Colon (tissue), 2 donors: Measurements from ENCODE around the gene FOXP1.

Experiments used
- FAIRE-seq: peaks from 2 replicates; lab custom pipeline; 2012; peaks lifted over from hg19 to GRCh38; lab: Jason Lieb, UNC
- donor health status: control.
- donor health status: control.

The FOXP1 gene

DNA sequence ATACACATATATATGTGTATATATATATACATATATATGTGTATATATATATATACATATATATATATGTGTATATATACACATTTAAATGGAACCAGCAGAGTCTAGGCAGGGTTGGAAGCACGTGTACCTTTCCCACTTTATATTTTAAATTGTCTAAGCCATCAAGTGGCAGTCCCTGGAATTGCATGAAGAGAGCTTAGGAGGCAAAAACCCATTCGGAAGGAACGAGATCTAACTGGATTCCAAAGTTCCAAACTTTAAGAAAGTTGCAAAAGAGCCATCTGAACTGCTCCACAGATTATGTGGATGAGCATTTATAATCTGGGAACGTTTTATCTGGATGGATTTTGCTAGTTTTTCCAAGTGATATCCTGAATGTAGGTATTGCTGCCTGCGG is 186.5 kb downstream of the FOXP1 start:
- peak; percentile 38 for FAIRE-seq

DNA sequence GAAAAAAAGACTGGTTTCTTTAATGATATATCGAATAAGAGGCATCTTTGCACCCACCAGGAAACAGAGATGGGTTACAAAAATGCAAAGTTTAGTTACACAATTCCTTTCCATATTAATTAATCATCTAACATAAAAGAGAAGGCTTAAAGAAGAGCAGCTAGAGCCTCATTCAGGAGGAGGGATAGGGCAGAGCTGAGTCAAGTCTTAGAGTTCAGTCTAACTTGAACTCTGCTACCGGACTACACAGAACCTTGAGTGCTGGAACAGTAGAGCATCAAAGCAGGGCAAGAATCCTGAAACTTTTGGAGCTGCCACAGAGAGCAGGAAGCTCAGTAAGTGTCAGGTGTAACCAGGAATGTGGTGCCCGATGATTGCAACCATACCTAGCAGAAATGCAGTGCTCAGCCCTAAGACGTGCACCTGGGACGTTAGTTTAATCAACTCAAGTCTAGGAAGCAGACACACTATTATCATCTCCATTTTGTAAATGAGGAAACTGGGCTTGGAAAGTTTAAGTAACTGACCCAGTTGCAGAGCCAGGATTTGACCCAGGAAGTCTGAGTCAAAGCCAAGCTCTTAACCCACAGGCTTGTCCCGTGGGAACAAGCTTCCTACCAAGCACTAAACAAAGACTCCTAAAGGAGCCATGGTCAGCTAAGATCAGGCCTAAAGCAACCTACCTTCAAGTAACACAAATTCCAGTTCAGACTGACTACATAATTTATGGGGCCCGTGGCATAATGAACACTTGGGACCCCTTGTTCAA is 187.4 kb downstream of the FOXP1 start:
- no peak for FAIRE-seq

DNA sequence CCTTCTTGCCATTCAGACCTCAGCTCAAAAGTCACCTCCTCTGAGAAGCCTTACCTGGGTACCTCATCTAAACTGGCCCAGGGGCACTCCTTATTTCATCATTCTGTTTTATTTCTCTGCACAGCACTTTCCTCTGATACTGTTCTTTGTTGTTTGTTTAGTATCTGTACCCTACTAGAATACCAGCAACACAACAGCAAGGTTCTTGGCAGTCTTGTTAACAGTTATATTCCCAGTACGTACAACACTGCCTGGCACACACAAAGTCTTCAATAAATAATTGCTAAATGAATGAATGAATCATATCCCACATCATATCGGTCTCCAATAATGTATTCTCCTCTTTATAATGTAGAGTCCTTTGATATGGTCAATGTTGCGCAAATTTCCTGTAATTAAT is 188.1 kb downstream of the FOXP1 start:
- no peak for FAIRE-seq

DNA sequence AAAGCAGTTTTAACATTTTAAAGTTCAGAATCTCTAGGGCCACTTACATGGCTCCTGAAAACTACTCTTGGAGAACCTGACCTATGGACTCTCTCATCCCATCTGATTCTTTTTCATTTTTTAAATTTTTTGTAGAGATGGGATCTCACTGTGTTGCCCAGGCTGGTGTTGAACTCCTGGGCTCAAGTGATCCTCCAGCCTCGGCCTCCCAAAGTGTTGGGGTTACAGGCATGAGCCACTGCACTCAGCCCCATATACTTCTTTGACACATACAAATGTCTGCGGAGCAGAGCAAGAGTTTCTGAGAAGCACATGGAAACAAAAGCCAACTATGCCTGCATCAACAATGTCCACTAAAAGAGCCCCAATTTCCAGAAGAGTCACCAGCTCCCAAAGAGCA is 189.8 kb downstream of the FOXP1 start:
- no peak for FAIRE-seq

DNA sequence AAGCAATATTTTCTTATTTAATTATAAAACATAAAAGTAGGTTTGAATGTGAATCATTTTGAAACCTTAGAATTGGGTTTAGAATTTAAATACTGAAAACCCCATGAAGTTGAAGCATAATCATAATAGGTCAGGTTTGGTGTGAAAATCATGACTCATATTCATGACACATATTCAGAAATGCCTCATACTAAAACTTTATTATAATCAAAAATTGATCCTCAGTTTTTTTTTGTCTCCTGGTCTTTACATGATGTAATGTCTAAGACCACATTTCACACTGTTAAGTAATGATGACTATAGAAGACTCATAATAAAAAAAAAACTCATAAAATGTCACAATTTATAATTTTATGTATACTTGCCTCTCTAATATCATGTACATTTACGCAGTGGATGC is 190.4 kb downstream of the FOXP1 start:
- peak; percentile 45 for FAIRE-seq

DNA sequence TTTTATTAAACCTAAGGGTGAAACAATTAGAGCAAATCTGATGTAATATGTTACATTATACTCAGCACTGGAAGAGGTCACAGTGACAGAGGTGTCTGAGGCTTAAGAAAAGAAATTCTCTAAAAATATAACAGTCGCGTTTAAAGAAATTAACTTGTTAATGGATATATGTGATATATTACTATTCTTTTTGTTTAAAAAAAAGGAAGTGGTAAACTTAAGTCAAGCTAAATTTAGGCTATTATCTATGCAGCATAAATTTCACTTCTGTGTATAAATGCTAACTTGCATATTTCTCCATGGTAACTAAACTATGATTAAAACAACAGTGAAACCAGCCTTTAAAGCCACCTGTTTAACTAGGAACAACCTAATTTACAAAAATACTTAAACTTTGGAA is 191.3 kb downstream of the FOXP1 start:
- FAIRE-seq = no peak

DNA sequence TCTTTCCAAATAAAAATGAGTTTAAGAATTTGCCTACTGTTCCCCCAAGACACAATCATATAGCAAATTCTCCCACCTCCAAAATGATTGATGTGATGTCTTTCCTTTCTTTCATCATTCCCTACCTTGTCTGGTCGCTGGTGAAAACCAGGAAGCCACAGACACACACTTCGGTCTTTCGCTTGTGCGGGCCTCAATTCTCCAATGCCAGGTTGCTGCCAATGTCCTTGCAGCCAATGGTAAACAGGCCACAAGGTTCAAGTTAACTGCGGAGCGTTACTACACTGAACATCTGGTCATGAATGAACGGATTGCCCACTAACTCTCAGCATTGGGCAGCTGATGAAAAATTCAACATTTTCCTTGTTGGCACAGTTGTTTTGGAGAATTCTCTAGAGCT is 192.2 kb downstream of the FOXP1 start:
- no peak for FAIRE-seq

DNA sequence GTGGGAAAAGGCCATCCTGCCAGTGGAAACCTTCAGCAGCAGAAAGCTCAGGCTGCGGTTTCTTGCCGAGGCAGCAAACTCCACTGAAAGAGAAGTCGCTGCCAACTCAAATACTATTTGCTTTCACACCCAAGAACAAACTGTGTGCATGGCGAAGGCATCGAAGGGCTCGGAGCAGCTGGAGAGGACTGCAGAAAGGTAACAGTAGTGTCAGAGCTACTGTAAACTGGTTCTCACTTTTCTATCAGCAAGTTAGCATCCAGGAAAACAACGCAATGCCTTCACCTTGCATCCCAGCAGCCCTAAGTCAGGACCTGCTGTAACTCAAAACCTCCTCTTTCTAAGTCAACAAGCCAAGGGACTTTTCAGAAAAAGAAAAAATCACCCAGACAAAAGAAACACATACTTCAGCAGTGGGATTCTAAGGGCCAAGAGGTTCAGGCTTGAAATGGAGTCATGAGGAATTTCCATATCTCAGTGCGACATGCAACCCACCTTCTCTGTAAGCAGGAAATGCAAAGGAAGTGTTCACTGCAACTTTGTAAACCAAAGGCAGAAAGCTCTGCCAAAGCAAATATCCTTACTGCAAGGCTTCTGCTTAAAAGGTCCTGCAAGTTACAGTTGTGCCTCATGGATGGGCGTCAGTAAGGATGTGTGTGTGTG is 193.5 kb downstream of the FOXP1 start:
- FAIRE-seq = no peak

DNA sequence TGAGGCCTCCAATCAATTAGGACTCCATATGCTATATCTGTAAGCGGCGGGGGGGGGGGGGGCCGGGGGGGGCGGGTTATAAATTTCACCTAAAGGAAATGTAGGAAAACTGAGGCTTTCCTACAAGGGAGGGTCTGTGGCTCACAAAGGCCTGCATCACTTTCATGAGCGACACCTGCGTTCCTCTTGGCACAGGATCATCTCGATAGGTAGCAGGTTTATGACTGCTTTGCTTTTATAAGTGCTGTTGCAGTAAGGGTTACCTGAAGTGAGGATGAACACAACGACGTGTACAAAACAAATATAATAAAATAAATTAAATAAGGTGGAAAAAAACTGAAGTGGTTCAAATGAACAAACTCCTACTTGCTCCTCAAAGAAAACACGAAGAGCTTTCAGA is 194.3 kb downstream of the FOXP1 start:
- FAIRE-seq = no peak

DNA sequence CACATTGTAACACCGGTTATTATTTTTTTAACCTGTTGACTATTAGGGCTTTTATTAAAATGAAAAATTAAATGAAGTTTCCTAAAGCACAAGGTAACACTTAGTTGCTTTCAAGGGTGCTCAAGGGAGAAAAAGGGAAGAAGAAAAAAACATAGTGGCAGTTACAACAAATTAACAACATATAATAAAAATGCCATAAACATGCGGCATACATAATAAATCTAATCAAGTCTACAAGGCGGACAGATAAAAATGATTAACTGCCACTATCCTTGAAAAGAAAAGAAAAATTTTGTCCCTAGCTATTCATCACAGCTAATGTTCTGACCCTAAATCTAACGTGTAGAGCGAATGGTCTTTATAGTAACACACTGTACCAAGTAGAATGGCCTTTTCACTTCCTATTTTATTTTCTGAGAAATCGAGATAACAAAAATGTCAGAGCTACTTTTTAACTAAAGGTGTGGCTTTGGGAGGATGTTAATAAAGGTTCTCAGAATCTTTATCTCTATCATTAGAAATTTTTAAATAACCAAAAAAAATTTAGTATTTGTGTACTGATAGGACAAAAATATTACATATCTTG is 194.9 kb downstream of the FOXP1 start:
- FAIRE-seq = peak; percentile 51

DNA sequence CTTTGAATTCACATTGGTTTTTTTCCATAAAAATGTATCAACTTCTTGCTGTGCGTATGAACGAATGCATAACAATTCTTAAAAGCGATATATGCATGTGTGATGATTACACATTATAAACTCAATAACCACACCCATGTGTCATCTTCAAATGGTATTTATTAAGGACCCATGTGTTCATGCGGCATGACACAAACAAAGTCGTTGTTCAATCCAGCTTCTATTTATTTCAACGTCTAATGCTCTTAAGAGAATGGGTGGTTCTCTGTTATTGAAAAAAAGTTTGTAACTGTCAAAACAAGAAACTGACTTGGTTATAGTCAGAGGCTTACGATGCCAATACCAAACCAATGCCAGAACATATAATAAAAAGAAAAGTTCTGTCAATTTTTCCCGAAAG is 195.9 kb downstream of the FOXP1 start:
- FAIRE-seq = no peak

DNA sequence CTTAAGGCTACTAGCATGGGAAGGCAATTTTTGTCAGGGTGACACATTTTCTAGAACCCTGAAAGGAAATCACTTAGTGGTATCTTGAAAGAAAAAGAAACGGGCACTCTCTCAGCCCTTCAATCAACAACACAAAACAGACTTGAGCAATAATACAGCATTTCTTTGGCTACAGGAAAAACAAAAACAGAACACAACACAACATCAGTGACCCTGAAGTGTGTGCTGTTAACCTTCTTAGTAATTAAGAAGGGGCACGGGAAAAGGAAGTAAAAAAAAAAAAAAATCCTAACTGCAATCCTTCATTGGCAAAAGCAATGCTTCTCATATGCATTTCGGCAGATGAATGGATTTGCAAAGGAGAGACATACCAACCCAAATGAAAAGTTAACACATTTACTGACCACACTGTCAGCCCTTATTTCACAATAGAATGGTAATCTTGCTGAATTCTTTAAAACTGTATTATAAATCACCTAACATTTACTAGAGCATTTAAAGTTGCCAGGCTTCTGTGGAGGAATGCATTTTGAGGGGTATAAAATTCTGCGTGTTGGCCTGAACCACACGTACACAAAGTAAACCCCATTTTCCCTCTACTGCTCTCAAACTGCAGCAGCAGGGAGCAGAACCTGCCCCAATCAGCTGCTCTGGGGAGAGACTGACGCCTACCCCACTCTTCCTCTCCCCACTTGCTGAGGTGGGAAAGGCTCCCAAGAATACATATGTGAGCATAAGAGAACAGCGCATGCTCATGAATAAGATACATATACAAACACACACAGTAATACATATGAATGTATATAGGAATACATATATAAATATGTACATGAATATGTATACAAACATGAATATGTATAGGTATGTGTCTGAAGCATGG is 198.5 kb downstream of the FOXP1 start:
- FAIRE-seq = no peak

DNA sequence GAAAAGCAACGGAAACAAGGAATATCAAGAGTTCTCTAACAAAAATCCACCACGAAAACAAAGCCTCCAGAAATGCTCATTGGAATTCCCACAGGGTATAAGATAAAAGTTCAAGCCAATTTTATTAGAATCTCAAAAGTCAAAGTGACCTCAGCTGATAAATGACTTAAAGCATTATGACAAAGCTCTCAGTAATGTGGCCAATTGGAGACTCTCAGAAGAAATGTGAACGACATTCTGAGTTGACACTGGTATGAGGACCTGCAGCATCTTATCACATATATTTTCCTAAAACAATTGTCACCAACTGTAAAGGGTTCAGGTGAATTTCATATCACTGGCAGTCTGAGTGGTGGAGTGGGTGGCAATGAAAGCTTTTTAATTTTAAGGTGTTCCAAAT is 199.1 kb downstream of the FOXP1 start:
- no peak for FAIRE-seq

DNA sequence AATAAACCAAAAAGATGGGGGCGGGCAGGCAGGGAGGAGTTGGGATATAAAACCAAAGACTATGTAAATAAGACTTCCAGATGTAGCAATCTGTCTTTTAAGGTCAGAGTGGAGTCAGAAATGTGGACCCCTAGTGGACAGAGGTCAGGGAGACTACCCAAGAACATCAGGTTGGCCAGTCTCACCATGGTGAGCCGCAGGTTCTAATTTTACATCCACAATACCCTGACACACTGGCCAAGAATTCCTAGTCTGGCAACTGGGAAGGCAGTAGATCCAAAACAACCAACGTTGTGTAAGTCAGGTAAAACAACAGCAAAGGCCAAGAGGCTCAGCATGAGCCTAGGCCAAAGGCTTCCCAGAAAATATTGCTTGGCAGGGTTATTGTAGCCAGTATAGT is 203.4 kb downstream of the FOXP1 start:
- FAIRE-seq = no peak

DNA sequence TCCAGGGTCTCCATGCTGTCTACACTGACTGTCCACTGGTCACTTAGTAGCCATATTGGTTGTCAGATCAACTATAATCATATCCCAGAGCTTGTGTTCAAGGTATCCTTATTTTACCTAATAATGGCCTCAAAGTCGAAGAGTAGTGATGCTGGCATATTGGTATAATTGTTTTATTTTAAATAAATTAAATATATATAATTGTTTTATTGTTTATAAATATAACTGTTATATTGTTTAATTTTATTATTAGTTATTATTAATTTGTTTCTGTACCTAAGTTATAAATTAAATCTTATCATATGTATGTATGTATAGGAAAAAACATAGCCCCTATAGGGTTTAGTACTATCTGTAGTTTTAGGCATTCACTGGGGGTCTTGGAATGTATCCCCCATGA is 205.0 kb downstream of the FOXP1 start:
- peak; percentile 49 for FAIRE-seq

DNA sequence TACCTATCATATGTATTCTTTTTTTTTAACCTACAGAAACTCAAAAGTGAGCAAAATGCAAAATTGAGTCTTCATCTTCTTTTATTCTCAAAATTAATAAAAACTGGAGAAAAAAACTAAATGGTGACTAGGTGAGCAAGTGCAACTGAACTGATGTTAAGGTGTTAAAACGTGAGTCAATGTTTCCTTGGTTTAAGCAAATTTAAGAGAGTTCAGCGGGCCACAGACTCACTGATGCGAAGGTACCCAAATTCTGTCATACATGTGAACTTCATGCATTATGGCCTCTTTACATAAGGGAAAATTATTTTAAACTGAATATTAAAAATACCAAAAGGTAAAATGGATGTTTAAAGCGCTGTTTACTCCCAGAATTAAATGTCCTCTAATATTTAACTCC is 206.6 kb downstream of the FOXP1 start:
- FAIRE-seq = no peak

DNA sequence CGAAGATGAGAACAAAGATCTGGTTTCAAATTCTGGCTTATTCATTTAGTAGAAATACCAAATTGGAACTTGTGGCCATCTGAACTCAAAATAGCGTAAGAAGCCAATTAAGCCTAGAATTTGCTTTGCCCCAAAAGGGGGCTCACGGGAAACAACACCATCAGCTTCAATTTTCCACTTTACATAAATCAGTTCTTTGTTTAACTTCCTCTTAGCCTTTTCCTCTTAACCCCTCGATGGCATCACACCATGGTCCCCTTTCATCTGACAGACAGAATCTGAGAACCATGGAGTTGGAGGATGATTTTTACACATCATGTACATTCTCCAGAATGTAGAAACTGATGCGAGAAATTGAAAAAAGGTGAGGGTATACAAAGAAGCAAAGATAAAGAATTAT is 207.0 kb downstream of the FOXP1 start:
- no peak for FAIRE-seq

DNA sequence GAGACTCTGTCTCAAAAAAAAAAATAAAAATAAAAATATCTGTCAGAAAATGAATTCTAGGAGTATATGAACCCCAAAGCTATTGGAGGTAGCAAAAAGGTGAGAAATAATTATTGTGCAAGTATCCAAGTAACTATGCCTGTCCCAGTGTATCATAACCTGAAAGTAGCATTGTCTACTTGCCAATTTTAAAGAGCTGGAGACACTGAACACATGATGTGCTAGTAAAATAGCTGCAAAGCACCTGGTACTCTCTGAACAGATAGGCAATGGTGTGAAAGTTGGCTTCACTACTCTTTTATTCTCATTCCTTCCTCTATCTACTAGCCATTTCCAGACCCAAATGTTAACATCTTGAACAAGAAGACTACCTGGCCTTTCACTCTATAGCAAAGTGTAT is 208.9 kb downstream of the FOXP1 start:
- no peak for FAIRE-seq

DNA sequence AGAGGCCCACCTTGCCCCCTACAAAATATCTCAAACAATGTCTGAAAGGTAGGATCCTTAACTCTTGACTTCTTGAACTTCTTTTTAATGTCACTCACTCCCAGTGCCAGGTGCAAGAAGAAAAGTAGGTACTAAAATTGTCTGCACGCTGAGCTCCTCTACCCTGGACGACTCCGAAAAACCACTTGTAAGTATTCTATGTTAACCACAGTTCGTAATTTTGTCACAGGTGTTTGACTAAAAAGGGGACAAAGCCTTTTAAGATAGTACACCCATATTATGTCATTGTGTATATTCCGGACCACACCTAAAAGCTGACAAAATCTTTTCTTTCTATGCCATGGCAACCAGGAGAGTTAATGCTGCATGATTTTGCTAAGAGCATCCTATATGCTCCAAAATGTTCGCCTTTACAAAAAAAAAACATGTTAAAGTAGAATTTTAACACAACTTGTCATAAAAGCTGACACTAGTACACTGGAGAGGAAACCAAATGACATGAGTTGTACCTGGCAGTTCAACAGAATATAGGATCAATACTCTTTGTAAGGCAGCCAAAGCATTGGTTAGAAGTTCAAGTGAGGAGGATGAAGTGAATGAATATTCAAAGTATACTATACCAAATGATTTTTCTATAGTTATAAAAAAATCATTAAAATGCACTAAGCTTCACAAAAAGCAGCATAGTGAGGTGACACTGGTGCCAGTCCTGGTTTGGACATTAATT is 210.5 kb downstream of the FOXP1 start:
- no peak for FAIRE-seq

DNA sequence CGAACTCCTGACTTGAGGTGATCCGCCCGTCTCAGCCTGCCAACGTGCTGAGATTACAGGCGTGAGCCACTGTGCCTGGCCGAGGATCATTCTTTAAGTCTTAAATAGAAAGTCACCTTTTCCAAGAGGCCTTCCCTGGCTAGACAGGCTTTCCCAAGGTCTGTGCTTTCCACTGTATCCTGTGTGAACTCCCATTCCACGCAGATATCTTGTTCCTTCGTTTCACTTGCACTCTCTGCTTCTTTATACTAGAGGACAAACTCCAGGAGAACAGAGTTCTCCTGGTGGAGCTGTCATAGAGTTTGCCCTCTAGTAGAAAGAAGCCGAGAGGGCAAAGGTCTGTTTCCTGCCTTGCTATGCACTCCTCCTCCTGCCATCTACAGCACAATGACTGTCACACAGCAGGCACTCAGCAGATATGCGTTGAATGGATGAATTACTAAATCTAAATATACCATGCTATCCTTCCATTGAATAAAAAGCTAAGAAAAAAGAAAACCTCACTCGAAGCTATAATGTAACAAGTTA is 211.2 kb downstream of the FOXP1 start:
- no peak for FAIRE-seq

DNA sequence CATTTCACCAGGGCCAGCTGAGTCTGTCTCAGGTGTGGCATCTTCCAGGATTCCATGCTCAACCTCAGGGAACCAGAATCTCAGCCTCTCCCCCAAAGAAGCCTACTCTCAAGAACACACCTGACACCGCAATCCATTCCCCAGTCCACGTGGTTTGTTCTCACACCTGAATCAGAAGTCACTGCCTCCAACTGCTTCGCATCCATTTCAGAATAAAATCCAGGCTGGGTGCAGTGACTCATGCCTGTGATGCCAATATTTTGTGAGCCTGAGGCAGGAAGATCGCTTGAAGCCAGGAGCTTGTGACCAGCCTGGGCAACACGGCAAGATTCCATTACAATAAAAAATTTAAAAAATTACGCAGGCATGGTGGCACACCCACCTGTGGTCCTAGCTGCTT is 212.2 kb downstream of the FOXP1 start:
- no peak for FAIRE-seq

DNA sequence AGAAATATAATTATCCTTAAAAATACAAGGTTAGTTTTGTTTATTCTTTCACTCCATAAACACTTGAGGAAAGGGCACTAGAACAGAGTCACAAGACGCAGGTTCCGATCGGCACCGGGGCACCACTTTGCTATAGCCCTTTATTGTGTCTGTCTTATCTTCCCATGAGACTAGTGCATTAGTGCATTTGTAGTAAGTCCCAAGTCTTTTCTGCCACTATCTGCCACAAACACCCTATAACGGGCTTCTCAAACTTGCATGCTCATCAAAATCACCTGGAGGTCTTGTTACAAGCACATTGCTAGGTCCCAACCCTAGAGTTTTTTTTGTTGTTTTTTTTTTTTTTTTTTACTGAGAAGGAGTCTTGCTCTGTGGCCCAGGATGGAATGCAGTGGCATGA is 213.1 kb downstream of the FOXP1 start:
- FAIRE-seq = no peak
